Neural crest cell (in vitro differentiated cells): ENCODE data around the gene PDE7B. TPM values are rescaled to one million over a fixed set of nuclear protein-coding genes. Genes with fewer than 3 reads are reported as not detected.

ENCODE experiments used
- DNase-seq: peaks from one replicate; pipeline ENCODE4 v3.0.0; 2021; ENCODE audit warnings: low read depth, mixed read lengths, low spot score
- H3K27ac Mint-ChIP-seq: one replicate; pipeline ENCODE4 v1.8.0; 2021; ENCODE audit warnings: mild to moderate bottlenecking, mixed read lengths; ENCODE audit not compliant: unreplicated experiment
- H3K27me3 Mint-ChIP-seq: 2 replicates; pipeline ENCODE4 v1.8.0; 2021; ENCODE audit warnings: low read depth, mild to moderate bottlenecking, mixed read lengths
- H3K36me3 Mint-ChIP-seq: 2 replicates; pipeline ENCODE4 v1.8.0; 2021; ENCODE audit warnings: low read depth, mild to moderate bottlenecking, mixed read lengths
- H3K4me1 Mint-ChIP-seq: 2 replicates; pipeline ENCODE4 v1.8.0; 2021; ENCODE audit warnings: mixed read lengths
- H3K4me3 Mint-ChIP-seq: one replicate; pipeline ENCODE4 v1.8.0; 2021; ENCODE audit warnings: mild to moderate bottlenecking, mixed read lengths
- H3K9me3 Mint-ChIP-seq: 2 replicates; pipeline ENCODE4 v1.8.0; 2021; ENCODE audit warnings: mixed read lengths
- total RNA-seq: library from RNA; stranded (reverse); gene quantifications from 2 replicates; pipeline ENCODE4 v1.2.1, GENCODE V29; 2021
- TF ChIP-seq, protein P1 (sequence below): fragments of 200-600 bp; sonication (generic); conservative IDR thresholded peaks from 2 replicates; pipeline ENCODE4 v1.5.0; 2021; ENCODE audit warnings: antibody characterized with exemption, mild to moderate bottlenecking

PDE7B gene
- total RNA-seq, 1 donor from 2014 or later = 0.58 TPM

DNA sequence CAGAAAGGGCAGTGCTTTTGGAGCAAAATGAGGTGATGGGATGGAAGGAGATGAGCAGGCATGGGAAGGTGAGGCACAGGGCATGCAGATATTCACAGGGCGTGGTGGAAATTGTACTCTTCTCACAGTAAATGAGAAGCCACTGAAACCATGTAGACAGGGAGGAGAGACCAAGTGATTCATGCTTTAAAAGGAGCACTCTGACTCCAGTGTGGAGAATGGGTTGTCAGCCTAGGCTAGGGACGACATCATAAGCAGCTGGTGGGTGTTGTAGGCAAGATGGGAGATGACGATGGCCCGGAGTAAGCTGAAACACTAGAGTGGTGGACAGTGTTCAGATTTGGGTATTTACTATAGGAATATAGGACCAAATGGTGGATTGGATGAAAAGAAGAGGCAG is 18.4 kb downstream of the PDE7B start:
- H3K9me3 Mint-ChIP-seq = peaks cover 5% of the 10 kb centered on the region

DNA sequence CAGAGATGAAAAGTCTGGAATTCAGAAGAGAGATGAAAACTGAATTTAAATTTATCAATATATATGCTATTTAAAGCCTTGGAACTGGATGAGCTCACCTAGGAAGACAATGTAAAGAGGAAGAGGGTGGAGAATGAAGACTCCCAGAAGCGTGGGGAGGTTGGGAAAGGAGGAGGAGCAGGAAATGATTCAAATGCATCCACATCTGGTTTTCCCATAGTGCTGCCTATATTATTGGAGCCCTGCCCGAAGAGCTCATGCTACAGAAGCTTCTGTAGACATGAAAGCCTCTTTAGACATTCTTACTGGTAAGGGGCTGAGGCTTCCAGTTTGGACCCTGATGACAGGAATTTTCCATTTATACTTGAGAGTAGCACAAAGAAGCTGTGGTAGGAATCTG is 19.2 kb downstream of the PDE7B start:
- DNase-seq = no peak
- TF ChIP-seq, protein P1, sequence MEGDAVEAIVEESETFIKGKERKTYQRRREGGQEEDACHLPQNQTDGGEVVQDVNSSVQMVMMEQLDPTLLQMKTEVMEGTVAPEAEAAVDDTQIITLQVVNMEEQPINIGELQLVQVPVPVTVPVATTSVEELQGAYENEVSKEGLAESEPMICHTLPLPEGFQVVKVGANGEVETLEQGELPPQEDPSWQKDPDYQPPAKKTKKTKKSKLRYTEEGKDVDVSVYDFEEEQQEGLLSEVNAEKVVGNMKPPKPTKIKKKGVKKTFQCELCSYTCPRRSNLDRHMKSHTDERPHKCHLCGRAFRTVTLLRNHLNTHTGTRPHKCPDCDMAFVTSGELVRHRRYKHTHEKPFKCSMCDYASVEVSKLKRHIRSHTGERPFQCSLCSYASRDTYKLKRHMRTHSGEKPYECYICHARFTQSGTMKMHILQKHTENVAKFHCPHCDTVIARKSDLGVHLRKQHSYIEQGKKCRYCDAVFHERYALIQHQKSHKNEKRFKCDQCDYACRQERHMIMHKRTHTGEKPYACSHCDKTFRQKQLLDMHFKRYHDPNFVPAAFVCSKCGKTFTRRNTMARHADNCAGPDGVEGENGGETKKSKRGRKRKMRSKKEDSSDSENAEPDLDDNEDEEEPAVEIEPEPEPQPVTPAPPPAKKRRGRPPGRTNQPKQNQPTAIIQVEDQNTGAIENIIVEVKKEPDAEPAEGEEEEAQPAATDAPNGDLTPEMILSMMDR = no peak
- H3K4me3 Mint-ChIP-seq = no peak overlapping the region
- H3K27ac Mint-ChIP-seq = no peak overlapping the region
- no peaks in the 10 kb centered on the region for H3K9me3 Mint-ChIP-seq
- no peaks in the 10 kb centered on the region for H3K27me3 Mint-ChIP-seq
- no peaks in the 10 kb centered on the region for H3K4me1 Mint-ChIP-seq
- no peaks in the 10 kb centered on the region for H3K36me3 Mint-ChIP-seq

More for the DNA sequence above, 18.4 kb downstream of the PDE7B start:
- no peaks in the 10 kb centered on the region for H3K4me1 Mint-ChIP-seq
- no peak for DNase-seq
- TF ChIP-seq, protein P1 = no peak
- H3K27ac Mint-ChIP-seq = no peak overlapping the region
- no peak overlapping the region for H3K4me3 Mint-ChIP-seq
- no peaks in the 10 kb centered on the region for H3K36me3 Mint-ChIP-seq
- no peaks in the 10 kb centered on the region for H3K27me3 Mint-ChIP-seq

DNA sequence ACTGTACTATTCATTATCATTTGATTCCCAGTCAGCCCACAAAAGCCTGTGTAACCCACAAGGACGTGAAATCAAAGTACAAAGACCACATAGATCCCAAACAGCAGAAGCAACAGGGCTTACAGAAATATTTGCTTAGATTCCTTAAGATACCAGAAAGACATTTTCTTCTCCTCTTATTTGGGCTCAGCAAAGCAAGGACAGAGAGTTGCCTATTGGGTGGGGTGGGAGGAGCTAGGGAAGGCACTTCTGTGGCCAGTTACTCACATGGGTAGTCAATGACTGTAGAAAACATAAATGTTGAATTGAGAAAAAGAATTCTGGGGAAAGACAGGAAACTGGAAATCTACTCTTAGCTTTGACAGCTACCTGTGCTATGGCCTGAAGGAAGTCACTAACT is 19.8 kb downstream of the PDE7B start:
- TF ChIP-seq, protein P1 = no peak
- no peak overlapping the region for H3K4me3 Mint-ChIP-seq
- no peaks in the 10 kb centered on the region for H3K4me1 Mint-ChIP-seq
- H3K9me3 Mint-ChIP-seq = no peaks in the 10 kb centered on the region
- no peaks in the 10 kb centered on the region for H3K27me3 Mint-ChIP-seq
- H3K36me3 Mint-ChIP-seq = no peaks in the 10 kb centered on the region
- no peak overlapping the region for H3K27ac Mint-ChIP-seq
- DNase-seq = no peak

DNA sequence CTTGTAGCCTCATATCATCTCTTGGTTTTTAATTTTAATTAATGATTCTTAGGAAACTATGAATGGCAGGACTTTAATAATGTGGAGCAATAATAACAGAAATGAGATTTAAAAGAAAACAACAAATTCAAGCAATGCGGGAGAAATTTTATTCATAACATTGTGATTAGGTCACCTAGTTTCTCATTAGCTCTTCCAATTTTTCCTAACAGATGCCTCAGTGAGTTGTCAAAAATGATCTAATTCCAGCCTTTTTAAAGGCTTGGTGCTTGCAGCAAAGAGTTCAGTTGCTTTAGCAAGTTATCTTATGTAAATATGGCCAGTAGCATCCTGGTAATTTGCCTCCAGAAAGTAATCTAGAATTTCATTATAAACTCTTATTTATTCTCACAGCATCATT is 20.4 kb downstream of the PDE7B start:
- DNase-seq = no peak
- no peaks in the 10 kb centered on the region for H3K36me3 Mint-ChIP-seq
- no peaks in the 10 kb centered on the region for H3K9me3 Mint-ChIP-seq
- H3K4me1 Mint-ChIP-seq = no peaks in the 10 kb centered on the region
- H3K4me3 Mint-ChIP-seq = no peak overlapping the region
- TF ChIP-seq, protein P1 = no peak
- H3K27ac Mint-ChIP-seq = no peak overlapping the region
- no peaks in the 10 kb centered on the region for H3K27me3 Mint-ChIP-seq

DNA sequence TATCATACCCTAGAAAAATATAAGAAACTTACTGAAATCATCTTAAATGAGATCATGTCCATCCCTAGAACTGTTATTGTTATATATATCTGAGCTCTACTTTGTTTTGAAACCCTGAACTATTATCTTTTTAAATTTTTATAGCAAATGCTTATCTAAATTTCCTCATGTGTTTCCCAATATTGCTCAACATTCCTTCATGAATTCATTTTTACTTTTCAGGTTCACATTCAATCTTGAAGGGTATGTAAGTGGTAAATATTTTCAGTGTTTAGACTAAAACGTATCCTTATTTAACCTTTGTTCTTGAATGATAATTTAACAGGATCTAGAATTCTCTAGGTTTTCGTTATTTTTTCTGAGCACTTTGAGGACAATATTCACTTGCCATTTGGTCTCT is 23.9 kb downstream of the PDE7B start:
- H3K4me1 Mint-ChIP-seq = peaks cover 4% of the 10 kb centered on the region
- H3K36me3 Mint-ChIP-seq = no peaks in the 10 kb centered on the region
- H3K27ac Mint-ChIP-seq = no peak overlapping the region
- no peaks in the 10 kb centered on the region for H3K27me3 Mint-ChIP-seq
- H3K4me3 Mint-ChIP-seq = no peak overlapping the region
- TF ChIP-seq, protein P1 = no peak
- H3K9me3 Mint-ChIP-seq = no peaks in the 10 kb centered on the region
- no peak for DNase-seq

DNA sequence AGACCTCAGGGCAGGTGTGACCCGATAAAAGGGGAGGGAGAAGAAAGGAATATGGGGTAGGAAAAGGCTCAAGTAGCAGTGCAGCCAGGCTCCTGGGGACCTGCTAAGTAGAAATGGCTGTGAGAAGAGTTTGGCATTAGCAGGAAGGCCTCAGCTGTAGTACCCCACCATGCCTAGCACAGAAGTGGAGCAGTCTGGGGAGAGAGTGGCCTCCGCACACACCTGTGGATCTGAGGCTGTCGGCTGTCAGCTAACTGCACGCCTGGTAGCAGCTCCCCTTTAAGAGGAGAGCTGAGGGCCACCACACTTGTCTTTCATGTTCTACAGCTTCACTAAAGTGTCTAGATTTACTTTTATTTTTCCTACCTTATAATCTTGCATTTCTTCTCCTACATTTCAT is 24.6 kb downstream of the PDE7B start:
- no peaks in the 10 kb centered on the region for H3K9me3 Mint-ChIP-seq
- H3K27me3 Mint-ChIP-seq = no peaks in the 10 kb centered on the region
- no peak overlapping the region for H3K27ac Mint-ChIP-seq
- H3K36me3 Mint-ChIP-seq = no peaks in the 10 kb centered on the region
- TF ChIP-seq, protein P1 = no peak
- H3K4me1 Mint-ChIP-seq = peaks cover 4% of the 10 kb centered on the region
- no peak for DNase-seq
- no peak overlapping the region for H3K4me3 Mint-ChIP-seq
